GM03348 (cell line): ENCODE measurements around the gene GRID1.

Experiments
- DNase-seq: peaks from one replicate; pipeline ENCODE4 v3.0.0; 2012; ENCODE audit warnings: low spot score

GRID1 gene

GRCh38 chr10:85647741-85648140 lies 718.9 kb downstream of the GRID1 start:
- DNase-seq, result no peak

GRCh38 chr10:85645926-85646711 lies 720.5 kb downstream of the GRID1 start:
- DNase-seq, result no peak

- no peak for DNase-seq
Measured at GRCh38 chr10:85645053-85645452, 721.5 kb downstream of the GRID1 start.

- no peak for DNase-seq
Measured at GRCh38 chr10:85643845-85644525, 722.6 kb downstream of the GRID1 start.

- DNase-seq, result no peak
Measured at GRCh38 chr10:85643171-85643844, 723.3 kb downstream of the GRID1 start.

- DNase-seq, result peak; percentile 16
Measured at GRCh38 chr10:85642421-85643170, 724.0 kb downstream of the GRID1 start.

GRCh38 chr10:85642082-85642420 lies 724.5 kb downstream of the GRID1 start:
- no peak for DNase-seq

GRCh38 chr10:85641479-85642009 lies 725.1 kb downstream of the GRID1 start:
- no peak for DNase-seq

- no peak for DNase-seq
Measured at GRCh38 chr10:85638797-85639196, 727.8 kb downstream of the GRID1 start.

GRCh38 chr10:85635650-85636049 lies 730.9 kb downstream of the GRID1 start:
- DNase-seq, result no peak

- DNase-seq, result no peak
Measured at GRCh38 chr10:85624511-85624910, 742.1 kb downstream of the GRID1 start.

GRCh38 chr10:85623758-85624157 lies 742.8 kb downstream of the GRID1 start:
- no peak for DNase-seq

- DNase-seq, result no peak
Measured at GRCh38 chr10:85623342-85623741, 743.3 kb downstream of the GRID1 start.

GRCh38 chr10:85622425-85622824 lies 744.2 kb downstream of the GRID1 start:
- no peak for DNase-seq

- no peak for DNase-seq
Measured at GRCh38 chr10:85621562-85621961, 745.0 kb downstream of the GRID1 start.

GRCh38 chr10:85620807-85621206 lies 745.8 kb downstream of the GRID1 start:
- no peak for DNase-seq

- no peak for DNase-seq
Measured at GRCh38 chr10:85619832-85620231, 746.8 kb downstream of the GRID1 start.

- no peak for DNase-seq
Measured at GRCh38 chr10:85618841-85619240, 747.8 kb downstream of the GRID1 start.

GRCh38 chr10:85617751-85618546 lies 748.6 kb downstream of the GRID1 start:
- no peak for DNase-seq

GRCh38 chr10:85615556-85615955 lies 751.0 kb downstream of the GRID1 start:
- no peak for DNase-seq

GRCh38 chr10:85614981-85615380 lies 751.6 kb downstream of the GRID1 start:
- DNase-seq, result no peak
